ENCODE measurements around the gene LINC00305.

DNA sequence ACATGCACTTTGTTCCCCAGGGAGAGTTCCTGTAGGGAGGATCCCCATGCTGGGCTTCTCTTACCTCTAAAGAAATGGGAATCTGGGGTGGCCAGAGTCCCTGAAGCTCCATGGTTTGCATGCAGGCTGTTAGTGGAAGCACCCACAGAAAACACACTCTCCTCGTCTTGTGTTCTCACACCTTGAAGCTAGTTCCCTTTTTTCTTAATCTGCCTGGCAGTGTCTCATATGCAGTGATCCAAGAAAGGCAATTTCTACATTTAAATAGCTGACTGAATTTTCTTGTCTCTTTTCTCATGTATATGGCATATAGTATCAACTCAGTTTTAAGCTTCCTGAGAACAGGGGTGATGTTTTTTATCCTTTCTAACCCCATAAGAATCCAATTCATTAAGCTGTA lies 65.0 kb downstream of the LINC00305 start:
- no peak for TF ChIP-seq CTCF (IDR thresholded peaks at IDR 0.05)
- no peak for TF ChIP-seq POLR2A (IDR thresholded peaks at IDR 0.05)

Measured in lower leg skin (tissue), 3 donors.